ENCODE results near the gene TOP1.

DNA sequence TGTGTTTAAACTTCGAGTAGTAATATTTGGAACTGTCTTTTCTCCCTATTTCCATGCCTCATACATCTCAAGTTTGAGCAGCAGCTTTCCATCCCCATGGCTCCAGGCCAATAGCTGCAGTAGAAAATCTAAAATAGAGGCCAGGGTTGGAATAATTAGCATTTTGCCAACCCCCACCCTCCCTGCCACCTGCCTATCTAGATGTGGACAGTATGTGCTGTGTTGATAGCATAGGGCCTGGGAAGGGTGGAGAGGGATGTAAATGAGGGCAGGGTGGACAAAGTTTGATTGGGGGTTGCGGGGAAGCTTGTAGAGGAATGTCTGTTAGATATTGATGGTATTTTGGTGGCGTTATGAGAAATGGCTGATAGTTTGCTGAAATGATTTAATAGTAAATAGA, 5.6 kb downstream of the TOP1 start:
- TF ChIP-seq, protein P1, sequence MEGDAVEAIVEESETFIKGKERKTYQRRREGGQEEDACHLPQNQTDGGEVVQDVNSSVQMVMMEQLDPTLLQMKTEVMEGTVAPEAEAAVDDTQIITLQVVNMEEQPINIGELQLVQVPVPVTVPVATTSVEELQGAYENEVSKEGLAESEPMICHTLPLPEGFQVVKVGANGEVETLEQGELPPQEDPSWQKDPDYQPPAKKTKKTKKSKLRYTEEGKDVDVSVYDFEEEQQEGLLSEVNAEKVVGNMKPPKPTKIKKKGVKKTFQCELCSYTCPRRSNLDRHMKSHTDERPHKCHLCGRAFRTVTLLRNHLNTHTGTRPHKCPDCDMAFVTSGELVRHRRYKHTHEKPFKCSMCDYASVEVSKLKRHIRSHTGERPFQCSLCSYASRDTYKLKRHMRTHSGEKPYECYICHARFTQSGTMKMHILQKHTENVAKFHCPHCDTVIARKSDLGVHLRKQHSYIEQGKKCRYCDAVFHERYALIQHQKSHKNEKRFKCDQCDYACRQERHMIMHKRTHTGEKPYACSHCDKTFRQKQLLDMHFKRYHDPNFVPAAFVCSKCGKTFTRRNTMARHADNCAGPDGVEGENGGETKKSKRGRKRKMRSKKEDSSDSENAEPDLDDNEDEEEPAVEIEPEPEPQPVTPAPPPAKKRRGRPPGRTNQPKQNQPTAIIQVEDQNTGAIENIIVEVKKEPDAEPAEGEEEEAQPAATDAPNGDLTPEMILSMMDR (IDR thresholded peaks at IDR 0.05): no peak
- TF ChIP-seq FOSL2 (IDR thresholded peaks at IDR 0.05; ENCODE audit: borderline replicate concordance, low read depth) (no peak), FOXJ3 (CRISPR knock-in tag; IDR thresholded peaks at IDR 0.05) (no peak), SMC3 (IDR thresholded peaks at IDR 0.05; ENCODE audit: low read depth, low read length) (no peak), USF2 (IDR thresholded peaks at IDR 0.05; ENCODE audit: borderline replicate concordance, low read depth, low read length) (no peak), NFIC (IDR thresholded peaks at IDR 0.05; ENCODE audit: borderline replicate concordance) (no peak)
- TF ChIP-seq, protein P2, sequence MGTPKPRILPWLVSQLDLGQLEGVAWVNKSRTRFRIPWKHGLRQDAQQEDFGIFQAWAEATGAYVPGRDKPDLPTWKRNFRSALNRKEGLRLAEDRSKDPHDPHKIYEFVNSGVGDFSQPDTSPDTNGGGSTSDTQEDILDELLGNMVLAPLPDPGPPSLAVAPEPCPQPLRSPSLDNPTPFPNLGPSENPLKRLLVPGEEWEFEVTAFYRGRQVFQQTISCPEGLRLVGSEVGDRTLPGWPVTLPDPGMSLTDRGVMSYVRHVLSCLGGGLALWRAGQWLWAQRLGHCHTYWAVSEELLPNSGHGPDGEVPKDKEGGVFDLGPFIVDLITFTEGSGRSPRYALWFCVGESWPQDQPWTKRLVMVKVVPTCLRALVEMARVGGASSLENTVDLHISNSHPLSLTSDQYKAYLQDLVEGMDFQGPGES (IDR thresholded peaks at IDR 0.05; ENCODE audit: low read depth, low read length): no peak
